HG02870 (cell line): ENCODE data around the gene ARRDC1.
"Not testable (repeated sequence)": the region's sequence is repeated elsewhere in the genome, so short reads cannot be mapped to it uniquely, and the experiment has no call there.

ENCODE experiments used
- ATAC-seq: cut with Tn5 transposase; IDR thresholded peaks from one replicate; pipeline ENCODE4 v1.9.1; 2021; ENCODE audit warnings: mild to moderate bottlenecking, moderate library complexity; ENCODE audit not compliant: unreplicated experiment

ARRDC1 gene, protein sequence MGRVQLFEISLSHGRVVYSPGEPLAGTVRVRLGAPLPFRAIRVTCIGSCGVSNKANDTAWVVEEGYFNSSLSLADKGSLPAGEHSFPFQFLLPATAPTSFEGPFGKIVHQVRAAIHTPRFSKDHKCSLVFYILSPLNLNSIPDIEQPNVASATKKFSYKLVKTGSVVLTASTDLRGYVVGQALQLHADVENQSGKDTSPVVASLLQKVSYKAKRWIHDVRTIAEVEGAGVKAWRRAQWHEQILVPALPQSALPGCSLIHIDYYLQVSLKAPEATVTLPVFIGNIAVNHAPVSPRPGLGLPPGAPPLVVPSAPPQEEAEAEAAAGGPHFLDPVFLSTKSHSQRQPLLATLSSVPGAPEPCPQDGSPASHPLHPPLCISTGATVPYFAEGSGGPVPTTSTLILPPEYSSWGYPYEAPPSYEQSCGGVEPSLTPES

DNA sequence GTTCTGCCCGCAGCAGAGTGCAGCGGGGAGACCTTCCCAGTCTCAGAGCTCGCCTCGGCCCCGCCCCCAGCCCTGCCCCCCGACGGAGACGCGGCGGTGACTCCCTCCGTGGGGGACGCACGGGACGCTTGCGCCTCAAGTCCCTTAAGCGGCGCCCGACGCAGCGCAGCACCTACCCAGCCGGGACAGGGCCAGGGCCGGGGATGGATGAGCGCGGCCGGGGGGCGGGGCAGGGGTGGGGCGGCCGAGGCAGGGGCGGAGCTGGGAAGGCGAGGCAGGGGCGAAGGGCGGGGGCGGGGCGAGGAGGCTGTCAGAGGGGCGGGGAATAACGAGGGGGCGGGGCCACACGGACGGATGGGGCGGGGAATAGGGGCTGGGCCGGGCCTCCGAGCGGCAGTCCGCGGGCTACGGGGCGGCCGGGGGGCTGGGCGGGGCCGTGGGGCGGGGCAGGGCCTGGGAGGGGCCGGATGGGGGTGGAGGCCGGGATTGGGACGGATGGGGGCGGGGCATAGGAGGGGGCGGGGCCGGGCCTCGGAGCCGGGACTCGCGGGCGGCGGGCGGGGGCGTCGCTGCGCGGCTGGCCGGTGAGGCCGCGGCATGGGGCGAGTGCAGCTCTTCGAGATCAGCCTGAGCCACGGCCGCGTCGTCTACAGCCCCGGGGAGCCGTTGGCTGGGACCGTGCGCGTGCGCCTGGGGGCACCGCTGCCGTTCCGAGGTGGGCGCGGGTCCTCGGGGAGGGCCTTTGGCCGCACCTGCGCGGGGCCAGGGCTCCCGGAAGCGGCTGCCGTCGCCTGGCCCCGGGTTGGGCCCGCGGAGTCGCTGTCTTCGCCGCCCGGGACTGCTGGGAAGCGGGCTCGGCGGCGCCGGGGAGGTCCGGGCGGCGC is at the start of gene ARRDC1:
Gene ARRDC1 (plus strand): TSS at position 566 of the 884 bp plus-strand sequence. CDS start 32 bp downstream, at position 598.
- ATAC-seq = peak; percentile 68

DNA sequence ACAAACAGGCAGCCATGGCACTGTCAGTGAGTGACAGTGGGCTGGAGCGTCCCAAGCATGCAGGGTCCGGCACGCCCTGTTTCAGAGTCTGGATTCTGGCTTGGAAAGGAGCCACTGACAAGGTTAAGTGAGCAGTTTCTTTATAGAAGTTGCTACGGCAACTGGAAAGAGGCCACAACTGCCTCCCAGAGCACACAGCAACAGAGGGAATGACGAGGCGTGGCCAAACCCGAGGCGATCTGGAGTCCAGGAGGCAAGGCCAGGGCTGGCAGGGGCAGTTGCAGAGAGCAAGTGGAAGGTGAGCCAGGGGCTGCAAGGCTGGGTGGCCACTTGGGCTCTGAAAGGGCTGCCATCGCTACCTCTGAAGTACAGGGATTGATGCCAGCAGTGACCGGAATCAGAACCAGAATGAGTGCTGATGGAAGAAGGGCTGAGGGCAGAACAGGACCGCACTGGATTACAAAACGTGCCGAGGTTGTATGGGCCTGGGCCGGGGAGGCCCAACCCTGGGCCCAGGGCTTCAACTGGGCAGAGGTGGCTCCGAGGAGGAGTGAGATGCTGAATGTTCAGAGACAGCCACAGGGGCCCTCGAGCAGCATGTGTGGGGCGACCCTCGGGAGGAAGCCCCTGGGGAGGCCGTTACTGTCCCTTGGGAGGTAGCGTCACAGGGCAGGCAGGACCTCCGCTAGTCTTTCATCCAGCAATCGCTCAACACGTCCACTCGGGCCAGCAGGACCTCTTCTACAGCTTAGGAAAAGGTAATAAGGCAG is 49.2 kb upstream of the ARRDC1 start:
- no peak for ATAC-seq

DNA sequence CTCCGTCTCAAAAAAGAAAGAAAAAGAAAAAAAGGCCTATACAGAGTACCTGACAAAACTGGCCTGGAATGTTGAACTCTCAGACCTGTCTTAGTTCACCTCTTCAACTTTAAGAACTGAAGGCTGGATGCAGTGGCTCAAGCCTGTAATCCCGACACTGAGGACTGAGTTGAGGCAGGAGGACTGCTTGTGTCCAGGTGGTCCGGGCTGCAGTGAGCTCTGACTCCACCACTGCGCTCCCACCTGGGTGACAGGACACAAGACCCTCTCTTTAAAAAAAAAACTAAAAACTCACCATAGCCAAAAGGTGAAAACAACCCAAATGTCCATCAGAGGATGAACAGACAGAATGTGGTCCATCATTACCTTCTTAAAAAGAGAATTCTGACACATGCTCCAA is 47.4 kb upstream of the ARRDC1 start:
- ATAC-seq = no peak

DNA sequence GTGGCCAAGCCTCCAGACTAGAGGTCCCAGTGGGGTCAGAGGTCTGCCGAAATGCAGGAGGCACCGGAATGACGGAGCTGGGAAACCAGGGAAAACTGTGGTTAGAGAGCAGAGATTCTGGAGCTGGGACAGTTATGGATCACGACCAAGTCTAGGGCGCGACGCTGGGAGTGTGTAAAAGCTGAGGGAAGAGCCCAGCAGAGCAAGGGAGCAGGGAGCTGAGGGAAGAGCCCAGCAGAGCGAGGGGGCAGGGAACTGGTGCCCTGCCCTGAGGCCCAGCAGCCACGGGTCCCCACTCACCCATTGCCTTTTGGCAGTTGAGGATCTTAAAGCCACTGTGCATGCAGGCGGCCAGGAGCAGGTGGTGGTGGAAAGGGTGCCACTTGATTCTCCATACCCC is 41.4 kb upstream of the ARRDC1 start:
- no peak for ATAC-seq

DNA sequence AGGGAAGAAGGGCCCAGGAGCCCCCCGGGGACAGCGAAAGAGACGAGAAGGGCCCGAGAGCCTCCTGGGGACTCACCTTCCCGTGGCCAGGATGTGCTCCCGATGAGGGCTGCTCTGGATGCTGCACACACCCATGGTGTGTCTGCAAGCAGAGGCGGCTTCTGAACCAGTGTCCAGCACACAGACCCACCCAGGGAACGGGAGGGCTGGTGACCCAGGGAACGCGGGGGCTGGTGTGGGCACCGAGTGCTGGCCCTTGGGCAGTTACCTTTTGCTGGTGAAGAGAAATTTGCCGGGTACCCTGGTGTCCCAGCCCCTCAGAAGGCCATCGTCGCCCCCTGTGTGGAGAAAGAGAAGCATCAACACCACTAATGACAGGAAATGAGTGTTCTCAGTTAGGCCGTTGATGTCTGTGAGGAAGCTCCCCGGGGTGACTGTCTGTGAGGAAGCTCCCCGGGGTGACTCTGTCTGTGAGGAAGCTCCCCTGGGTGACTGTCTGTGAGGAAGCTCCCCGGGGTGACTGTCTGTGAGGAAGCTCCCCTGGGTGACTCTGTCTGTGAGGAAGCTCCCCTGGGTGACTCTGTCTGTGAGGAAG is 40.6 kb upstream of the ARRDC1 start:
- ATAC-seq = no peak

DNA sequence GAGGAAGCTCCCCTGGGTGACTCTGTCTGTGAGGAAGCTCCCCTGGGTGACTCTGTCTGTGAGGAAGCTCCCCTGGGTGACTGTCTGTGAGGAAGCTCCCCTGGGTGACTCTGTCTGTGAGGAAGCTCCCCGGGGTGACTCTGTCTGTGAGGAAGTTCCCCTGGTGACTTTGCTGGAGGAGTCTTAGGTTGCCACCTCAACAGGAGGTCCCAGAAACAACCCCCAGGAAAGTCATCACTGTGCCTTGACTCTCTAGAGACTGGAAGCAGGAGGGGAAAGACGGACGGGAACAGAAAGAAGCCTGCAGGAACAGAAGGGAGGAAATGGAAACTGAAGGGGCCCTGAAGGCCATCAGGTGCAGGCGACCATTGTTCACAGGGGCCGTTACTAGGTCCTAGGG is 37.0 kb upstream of the ARRDC1 start:
- not testable (repeated sequence) for ATAC-seq

DNA sequence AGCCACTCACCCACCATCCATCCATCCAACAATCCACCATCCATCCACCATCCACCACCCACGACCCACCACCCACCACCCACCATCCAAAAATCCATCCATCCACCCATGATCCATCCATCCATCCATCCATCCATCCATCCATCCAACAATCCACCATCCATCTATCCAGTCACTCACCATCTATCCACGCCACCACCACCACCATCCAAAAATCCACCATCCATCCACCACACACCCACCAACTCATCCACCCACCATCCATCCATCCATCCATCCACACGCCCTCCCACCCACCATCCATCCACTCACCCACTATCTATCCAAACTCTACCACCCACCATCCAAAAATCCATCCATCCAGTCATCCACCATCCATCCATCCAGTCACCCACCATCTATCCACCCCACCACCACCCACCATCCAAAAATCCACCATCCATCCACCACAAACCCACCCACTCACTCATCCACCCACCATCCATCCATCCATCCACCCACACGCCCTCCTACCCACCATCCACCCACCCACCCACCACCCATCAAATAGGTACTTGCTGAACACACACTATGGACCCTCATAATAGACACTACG is 35.8 kb upstream of the ARRDC1 start:
- ATAC-seq = no peak

DNA sequence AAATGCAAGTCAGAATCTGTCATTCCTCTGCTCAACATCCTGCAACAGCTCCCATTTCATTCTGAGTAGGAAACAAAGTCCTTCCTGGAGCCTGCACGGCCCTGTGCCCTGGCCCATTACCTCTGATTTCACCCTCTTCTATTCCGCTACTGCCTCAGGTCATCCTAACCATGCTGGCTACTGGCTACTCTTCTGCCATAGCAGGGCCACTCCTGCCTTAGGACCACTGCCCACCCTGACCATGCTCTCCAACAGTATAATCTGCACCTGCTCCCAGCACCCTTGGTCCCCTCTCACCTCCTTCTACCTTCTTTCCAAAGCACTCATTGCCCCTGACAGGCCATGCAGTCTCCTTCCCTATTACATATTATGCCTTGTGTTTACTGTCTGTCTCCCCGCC is 34.9 kb upstream of the ARRDC1 start:
- ATAC-seq = no peak

DNA sequence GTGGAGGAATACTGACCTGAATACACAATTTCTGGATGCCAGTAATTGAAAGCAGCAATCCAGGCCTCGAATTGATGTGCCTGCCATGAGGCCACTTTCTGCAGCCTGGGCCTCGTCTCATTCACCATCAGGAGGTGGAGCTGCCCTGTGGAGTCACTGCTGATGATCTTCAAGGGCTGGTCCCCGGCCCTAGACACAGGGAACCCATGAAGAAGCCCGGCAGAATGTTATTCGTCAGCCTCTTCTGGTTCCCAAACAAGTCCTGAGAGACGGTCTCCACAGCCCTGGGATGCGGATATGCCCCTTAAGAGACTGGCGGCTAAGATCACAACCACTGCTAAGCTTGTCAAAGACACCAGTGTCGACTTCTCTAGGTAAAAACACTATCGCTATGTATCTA is 31.3 kb upstream of the ARRDC1 start:
- no peak for ATAC-seq

DNA sequence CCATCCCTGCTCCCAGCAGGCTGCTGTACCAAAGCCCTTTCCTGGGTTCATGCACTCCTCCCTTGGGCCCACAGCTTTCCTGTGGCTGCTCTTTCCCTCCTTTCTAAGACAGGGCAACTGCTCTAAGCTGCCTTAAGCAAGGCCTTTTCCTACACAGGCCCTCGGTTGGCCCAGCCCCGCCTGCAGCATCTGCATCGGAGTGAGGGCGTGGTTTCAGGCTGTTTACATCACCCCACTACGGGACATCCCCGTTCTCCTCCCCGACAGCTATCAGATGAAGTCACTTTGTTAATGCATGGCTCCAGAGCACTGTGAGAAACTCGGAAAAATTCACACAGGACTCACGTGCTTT is 30.1 kb upstream of the ARRDC1 start:
- ATAC-seq = no peak

DNA sequence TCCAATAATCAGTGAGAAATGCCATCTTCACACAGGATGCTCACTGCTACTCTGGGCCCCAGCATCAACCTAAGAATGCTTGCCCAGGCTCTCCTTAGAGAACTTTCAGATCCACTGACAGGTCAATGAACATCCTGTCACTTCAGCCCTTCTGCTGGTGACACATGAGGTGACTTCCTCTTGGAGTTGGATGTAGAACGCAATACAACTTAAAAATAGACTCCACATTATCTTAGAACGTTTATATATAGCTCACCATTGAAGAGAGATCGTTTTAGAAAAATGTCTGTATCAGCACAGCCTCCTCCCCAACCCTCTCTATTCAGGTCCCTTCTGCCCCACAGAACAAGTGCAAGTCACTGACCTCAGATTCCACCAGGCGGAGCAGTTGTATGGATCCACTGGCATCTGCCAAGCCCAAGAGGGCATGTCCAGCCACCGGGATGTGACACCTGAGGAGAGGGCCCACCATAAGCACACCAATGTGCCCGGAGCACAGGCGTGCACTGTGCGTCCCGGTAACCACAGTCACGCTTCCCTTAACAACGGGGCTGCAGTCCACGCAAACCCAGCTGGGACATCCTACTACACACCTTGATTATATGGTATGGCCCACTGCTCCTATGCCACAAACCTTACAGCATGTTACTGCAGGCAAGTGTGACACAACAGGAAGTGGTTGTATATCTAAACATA is 29.6 kb upstream of the ARRDC1 start:
- ATAC-seq = no peak

DNA sequence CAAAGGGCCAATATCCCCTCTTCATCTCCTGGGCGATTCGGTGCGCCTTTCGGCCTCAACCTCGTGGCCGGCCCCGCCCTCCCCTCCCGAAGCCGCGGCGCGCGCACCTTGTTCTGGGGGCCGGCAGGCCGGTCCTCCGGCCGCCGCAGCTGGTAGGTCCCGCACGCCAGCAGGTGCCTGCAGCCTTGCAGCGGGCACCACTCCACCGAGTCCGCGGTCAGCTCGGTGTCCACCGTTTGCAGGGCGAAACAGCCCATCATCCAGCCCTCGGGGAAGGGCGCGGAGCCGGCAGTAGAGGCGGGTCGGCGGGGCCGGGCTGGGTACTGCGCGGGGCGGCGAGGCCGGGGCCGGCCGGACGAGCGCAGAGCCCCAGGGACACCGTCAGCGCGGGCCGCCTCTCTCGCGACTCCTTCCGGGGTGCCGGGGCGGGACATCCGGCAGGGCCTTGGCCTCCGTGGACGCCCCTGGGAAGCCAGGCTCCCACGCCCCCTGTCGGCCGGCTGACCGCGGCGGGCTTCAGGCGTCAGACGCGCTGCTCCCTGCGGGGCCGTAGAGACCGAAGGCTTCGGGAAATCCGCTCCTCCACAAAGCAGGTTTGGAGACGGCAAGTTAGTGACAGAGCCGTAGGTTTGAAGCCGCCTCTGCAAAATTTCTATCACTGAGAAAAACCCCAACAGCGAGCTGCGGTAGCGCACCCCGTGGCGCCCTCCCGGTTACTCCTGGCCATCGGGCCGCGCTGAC is 26.8 kb upstream of the ARRDC1 start, which contains the start of gene DPH7:
Gene DPH7 (minus strand): TSS at position 408 of the 741 bp plus-strand sequence. CDS start 148 bp downstream, at position 260.
- peak; percentile 81 for ATAC-seq

DNA sequence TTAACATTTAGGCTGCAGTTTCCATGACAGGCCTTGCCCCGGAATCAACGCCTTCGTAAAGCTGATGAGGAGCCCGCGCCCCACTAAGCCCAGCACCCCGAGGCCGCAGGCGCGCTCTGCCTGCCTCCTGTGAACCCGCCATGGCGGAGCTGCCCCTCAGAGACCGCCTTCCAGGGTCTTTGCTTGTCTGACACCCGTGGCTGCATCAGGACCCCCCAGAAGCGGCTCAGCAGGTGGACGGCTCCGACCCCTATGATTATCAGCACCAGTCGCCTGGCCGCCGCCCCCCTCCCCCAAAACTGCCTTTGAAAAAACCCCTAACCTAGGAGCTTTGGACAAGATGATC is 26.3 kb upstream of the ARRDC1 start:
- no peak for ATAC-seq

DNA sequence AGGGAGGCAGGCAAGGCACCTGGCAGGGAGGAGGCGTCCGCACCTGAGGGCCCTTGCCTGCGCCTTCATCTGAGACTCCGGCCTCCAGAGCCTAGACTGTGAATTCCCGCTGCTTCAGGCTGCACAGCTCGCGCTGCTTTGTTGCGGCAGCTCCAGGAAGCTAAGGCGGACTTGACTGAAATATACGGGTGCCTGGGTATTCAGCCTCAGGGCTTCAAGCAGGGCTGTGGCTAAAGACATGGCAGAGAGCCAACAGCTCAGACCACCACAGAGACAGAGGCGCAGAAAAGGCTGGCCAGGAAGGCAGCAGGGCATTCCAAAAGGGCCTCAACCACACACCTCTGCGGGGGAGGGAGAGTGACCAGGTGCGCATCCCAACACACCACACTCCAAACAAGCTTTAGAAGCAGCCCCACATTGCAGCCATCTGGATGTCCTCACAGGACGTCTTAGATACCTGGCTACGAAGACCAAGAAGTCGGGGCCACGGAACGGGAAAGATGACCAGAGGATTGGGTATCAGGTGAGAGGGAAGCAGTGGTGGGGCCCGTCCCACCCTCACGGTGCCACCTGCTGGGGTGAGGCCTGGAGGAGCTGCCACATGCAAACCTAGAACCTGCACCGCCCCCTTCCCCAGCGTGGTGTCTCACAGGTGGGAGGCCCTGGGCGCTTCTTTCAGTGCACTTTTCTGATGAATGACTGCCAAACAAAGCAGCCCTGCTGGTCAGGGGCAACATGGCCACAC is 25.1 kb upstream of the ARRDC1 start:
- ATAC-seq = no peak

DNA sequence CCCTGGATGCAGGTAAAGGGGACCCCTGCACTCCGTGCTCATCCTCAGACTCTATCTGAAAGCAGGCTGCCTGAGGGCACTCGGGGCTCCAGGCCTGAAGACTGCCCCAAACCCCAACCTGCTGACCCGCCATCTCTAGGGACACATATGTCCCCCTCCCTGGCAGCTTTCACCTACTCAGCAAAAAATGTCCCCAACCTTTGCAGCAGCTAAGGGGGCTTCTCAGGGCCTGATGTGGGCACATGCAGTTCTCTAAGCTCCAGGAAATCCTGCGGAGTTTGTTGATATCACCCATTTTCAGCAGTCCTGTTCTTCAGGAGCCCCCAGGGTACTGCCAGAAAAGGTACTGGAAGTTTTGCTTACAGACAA is 24.5 kb upstream of the ARRDC1 start:
- no peak for ATAC-seq

DNA sequence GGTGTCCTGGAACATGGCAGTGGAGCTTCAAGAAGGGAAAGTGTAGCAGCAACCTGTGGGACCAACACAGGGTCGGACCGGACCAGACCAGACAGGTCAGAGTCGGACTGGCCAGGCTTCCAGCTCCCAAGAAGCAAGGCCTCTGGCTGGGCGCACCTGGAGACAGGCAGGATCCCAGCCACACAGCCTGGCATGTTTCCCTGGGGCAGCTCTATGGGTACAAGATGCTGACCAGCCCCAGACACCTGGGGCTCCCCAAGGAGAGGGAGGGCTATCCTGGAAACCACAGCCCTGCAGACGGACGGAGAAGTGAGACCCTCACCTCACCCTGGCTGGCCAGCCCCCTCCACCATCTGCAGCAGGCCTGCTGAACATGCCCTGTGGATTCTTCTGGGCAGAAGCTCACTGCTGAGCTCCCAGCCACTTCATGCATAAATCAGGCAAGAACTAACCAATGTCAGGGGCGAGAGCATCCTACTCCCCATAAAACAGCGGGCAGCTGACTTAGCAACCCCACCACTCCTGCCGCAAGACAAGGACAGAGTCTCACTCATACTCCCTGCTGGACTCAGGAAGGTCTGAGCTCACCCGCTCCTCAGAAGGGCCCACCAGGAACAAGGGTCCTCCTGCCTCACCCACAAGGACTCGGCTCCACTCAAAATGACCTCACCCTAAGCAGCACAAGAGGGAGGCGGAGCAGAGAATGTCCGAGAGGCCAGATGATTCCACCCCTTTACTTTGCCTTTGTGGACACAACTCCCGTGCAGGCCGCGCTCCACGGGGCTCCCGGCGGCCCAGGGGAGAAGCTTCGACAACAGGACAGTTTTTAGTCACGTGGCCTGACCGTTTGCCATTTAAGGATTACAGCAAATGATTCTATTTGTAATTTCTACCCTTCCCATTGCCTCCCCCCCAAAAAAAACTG is 23.9 kb upstream of the ARRDC1 start:
- no peak for ATAC-seq

DNA sequence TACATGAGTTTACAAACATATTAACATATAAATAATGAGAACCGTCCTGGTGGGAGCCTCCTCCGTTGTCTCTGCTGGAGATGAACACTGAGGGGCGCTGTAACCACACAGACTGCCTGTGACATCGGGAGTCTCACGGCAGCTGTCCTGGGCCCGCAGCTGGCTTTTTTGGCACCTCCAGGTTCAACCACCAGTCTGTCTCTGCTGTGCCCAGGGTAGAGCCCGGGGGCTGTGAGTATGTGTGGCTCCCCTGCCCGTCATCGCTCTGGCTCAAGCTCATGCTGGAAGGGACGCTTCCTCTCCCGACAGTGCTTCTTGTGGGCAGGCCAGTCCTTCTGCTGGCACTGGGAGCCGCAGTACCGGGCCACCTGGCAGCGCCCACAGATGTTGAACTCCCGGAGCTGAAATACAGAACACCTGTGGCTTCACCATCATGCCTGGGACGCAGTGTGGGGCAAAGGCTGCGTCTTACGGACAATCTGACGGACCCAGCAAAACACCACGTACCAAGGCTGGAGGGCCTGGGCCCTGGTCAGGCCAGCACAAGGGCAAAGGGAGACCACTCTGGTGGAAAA is 23.1 kb upstream of the ARRDC1 start:
- no peak for ATAC-seq
